Small intestine (tissue), 7 donors: ENCODE results near the gene DTNA. TPM values are rescaled to one million over a fixed set of nuclear protein-coding genes. Genes with fewer than 3 reads are reported as not detected.
"Not testable (repeated sequence)": the region's sequence is repeated elsewhere in the genome, so short reads cannot be mapped to it uniquely, and the experiment has no call there.

ENCODE experiments used
- DNase-seq, 2 donors: peaks; one replicate each; pipeline versions ENCODE4 v3.0.0 to v3.0.0-alpha.2; 2013
- FAIRE-seq: peaks from 2 replicates; lab custom pipeline; 2012; peaks lifted over from hg19 to GRCh38; lab: Jason Lieb, UNC
- H3K27ac ChIP-seq, 3 donors: one replicate each; pipeline ENCODE4 v1.5.1; 2013; ENCODE audit warnings: low read length in 2 of 3, mild to moderate bottlenecking in 2 of 3, control low read depth in 1 of 3, inconsistent platforms in 1 of 3, low read depth in 1 of 3, moderate library complexity in 1 of 3
- H3K27me3 ChIP-seq, 3 donors: one replicate each; pipeline ENCODE4 v1.6.1; 2013; ENCODE audit warnings: low read length in 3 of 3, inconsistent platforms in 1 of 3; ENCODE audit not compliant: control insufficient read depth in 3 of 3, insufficient read depth in 3 of 3
- H3K36me3 ChIP-seq, 3 donors: one replicate each; pipeline ENCODE4 v1.6.1; 2013; ENCODE audit warnings: low read length in 3 of 3, inconsistent platforms in 1 of 3, low read depth in 1 of 3, mild to moderate bottlenecking in 1 of 3, moderate library complexity in 1 of 3; ENCODE audit not compliant: control insufficient read depth in 3 of 3, insufficient read depth in 2 of 3
- H3K4me1 ChIP-seq, 3 donors: one replicate each; pipeline ENCODE4 v1.6.1; 2013; ENCODE audit warnings: low read length in 2 of 3, inconsistent platforms in 1 of 3, low read depth in 1 of 3, mild to moderate bottlenecking in 1 of 3, moderate library complexity in 1 of 3; ENCODE audit not compliant: control insufficient read depth in 3 of 3, insufficient read depth in 2 of 3
- H3K4me3 ChIP-seq, 3 donors: one replicate each; pipeline ENCODE4 v1.5.1; 2013; ENCODE audit warnings: low read length in 3 of 3, control low read depth in 1 of 3, inconsistent platforms in 1 of 3, low read depth in 1 of 3, mild to moderate bottlenecking in 1 of 3, moderate library complexity in 1 of 3
- H3K9me3 ChIP-seq, 2 donors: one replicate each; pipeline ENCODE4 v1.6.1; 2013; ENCODE audit warnings: low read depth in 1 of 2, low read length in 1 of 2; ENCODE audit not compliant: control insufficient read depth in 2 of 2, insufficient read depth in 1 of 2
- WGBS, 3 donors: extraction: QIAGEN DNeasy Blood & Tissue Kit; methylation state at CpG; one replicate each; pipeline ENCODE4 v1.1.7; 2013; 5-methylcytosine and 5-hydroxymethylcytosine counted together
- polyA plus RNA-seq, 4 donors: library from polyadenylated mRNA; stranded (reverse) in 3 of 4; unstranded in 1 of 4; fragments of 200-250 nt in 3 of 4; fragments of 120-200 nt in 1 of 4; gene quantifications; one replicate each; pipeline versions ENCODE4 v1.2.1 to v1.2.3, GENCODE V29; 2013
- donor health status: healthy with polysubstance abuse.
- donor health status: control.
- donor health status: control.
- donor health status: Bipolar disorder and iron deficiency.
- donor health status: healthy.

The DTNA gene
- polyA plus RNA-seq, 4 donors, result 0.45 to 24.3 (median 5.6) TPM

DNA sequence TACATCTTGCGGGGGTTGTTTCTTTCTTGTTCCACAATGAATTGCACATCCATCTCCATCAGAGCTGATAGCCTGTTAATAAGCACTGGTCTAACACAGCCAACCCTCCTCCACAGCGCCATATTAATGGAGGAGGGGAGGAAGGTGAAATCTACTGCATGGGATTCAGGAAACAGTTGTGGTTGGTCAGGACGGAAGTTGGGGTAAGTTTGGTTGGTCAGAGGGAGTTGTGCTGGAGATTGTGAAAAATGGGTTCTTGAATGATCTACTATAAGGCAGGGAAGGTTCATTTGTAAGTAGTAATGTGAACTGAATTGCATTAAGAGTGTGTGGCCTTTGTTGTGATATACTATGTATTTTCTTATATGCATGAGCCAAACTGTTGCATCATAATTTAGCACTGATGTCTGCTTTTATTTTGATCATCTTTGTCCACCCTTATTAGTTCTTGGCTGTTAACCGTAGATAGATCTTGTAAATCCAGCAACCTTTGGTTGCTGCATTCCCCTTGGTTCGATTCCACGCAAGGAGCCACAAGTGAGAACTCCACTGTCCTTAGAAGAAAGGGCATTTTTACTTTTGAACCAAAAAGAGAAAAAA is 180.5 kb downstream of the DTNA start:
- Histone ChIP-seq H3K9me3 (peaks cover 0 to 4% of the 10 kb centered on the region in 2 donors), H3K4me3 (no peak overlapping the region), H3K36me3 (no peaks in the 10 kb centered on the region), H3K27me3 (no peaks in the 10 kb centered on the region), H3K27ac (no peak overlapping the region), H3K4me1 (no peaks in the 10 kb centered on the region)
- FAIRE-seq (no peak), DNase-seq (no peak)
- WGBS, 3 donors, result 84 to 89% (median 87%) methylated on average over 6 of the region's 6 CpGs

DNA sequence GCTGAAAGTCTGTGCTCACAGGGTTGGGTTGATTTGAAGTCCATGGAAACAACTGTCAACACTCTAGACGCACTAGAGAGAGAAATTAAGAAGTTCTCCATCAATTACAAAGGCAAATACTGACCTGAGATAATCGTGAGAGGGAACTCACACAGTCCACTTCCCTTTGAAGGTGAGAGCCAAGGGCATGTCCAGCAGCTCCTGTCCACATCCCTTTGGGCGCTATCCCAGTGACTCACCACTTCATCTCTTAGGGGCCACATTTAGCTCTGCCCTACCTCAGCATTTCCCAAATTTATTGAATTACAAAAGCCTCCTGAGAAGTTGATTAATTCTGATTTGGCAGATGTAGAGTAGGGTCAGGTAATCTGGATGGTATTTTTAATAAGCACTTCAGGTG is 182.3 kb downstream of the DTNA start:
- peaks cover 0 to 4% of the 10 kb centered on the region in 2 donors for H3K9me3 ChIP-seq
- H3K4me3 ChIP-seq, result no peak overlapping the region
- FAIRE-seq (no peak), DNase-seq (no peak)
- 66 to 78% (median 75%) methylated on average over 3 of the region's 3 CpGs for WGBS, 3 donors
- H3K36me3 ChIP-seq, result no peaks in the 10 kb centered on the region
- H3K27me3 ChIP-seq, result no peaks in the 10 kb centered on the region
- no peaks in the 10 kb centered on the region for H3K4me1 ChIP-seq
- H3K27ac ChIP-seq, result no peak overlapping the region

DNA sequence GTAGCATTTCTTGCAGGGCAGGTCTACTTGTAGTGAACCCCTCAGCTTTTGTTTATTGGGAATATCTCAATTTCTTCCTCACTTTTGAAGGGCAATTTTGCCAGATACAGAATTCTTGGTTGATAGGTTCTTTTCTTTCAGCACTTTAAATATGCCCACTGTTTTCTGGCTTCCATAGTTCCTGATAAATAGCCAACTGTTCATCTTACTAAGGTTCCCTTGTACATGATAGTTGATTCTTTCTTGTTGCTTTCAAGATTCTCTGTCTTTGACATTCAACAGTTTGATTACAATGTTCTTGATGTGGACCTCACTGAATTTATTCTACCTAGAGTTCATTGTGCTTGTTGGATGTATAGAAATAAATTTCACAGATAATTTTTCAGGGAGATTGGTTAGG is 183.1 kb downstream of the DTNA start:
- Histone ChIP-seq H3K4me1 (no peaks in the 10 kb centered on the region), H3K36me3 (no peaks in the 10 kb centered on the region), H3K27me3 (no peaks in the 10 kb centered on the region), H3K27ac (no peak overlapping the region), H3K9me3 (peaks cover 0 to 4% of the 10 kb centered on the region in 2 donors), H3K4me3 (no peak overlapping the region)
- FAIRE-seq (no peak), DNase-seq (no peak)

DNA sequence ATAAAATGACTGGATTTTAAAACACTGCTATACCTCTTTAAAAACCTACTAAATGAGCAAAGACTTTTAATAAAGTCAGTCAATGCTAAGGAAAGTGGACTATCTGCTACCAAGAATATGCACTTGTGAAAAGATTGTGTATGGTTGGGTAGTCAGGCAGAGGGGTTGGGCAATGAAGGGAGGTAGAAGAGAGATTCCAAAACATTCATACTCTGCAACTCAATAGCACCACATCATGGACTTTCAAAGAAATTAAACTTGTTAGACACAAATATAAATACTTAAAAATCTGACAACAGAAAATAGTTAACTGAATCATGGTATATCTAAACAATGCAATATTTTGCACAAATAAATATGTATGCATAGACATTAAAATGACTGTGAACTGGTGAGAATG is 191.2 kb downstream of the DTNA start:
- Histone ChIP-seq H3K27me3 (no peaks in the 10 kb centered on the region), H3K36me3 (no peaks in the 10 kb centered on the region), H3K4me1 (no peaks in the 10 kb centered on the region), H3K27ac (no peak overlapping the region), H3K9me3 (peaks cover 0 to 3% of the 10 kb centered on the region in 2 donors), H3K4me3 (no peak overlapping the region)
- FAIRE-seq (no peak), DNase-seq (no peak)

DNA sequence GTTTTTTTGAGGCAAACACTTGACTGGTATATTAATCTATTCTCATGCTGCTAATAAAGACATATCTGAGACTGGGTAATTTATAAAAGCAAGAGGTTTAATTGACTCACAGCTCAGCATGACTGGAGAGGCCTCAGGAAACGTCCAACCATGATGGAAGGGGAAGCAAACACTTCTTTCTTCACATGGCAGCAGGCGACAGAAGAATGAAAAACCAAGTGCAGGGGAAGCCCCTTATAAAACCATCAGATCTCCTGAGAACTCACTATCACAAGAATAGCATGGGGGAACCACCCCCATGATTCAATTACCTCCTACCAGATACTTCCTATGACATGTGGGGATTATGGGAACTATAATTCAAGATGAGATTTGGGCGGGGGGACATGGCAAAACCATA is 194.9 kb downstream of the DTNA start:
- no peak overlapping the region for H3K27ac ChIP-seq
- H3K4me1 ChIP-seq, result no peaks in the 10 kb centered on the region
- peaks cover 0 to 9% of the 10 kb centered on the region in 2 donors for H3K9me3 ChIP-seq
- no peaks in the 10 kb centered on the region for H3K27me3 ChIP-seq
- 64 to 84% (median 69%) methylated on average over 3 of the region's 3 CpGs for WGBS, 3 donors
- H3K36me3 ChIP-seq, result no peaks in the 10 kb centered on the region
- FAIRE-seq, result no peak
- no peak overlapping the region for H3K4me3 ChIP-seq
- no peak for DNase-seq

DNA sequence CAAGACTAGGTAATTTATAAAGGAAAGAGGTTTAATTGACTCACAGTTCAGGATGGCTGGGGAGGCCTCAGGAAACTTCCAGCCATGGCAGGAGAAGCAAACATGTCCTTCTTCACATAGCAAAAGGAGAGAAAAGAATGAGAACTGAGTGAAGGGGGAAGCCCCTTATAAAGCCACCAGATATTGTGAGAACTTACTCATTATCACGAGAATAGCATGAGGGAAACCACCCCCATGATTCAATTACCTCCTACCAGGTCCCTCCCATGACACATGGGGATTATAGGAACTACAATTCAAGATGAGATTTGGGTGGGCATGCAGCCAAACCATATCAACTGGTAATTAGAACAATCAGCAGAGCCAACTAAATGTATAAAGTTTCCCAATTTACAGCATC is 196.9 kb downstream of the DTNA start:
- H3K36me3 ChIP-seq, DNase-seq, FAIRE-seq, H3K4me1 ChIP-seq, H3K27ac ChIP-seq, H3K27me3 ChIP-seq, H3K4me3 ChIP-seq, H3K9me3 ChIP-seq: not testable (repeated sequence)
- 50 to 58% (median 56%) methylated on average over 1 of the region's 1 CpG for WGBS, 3 donors

DNA sequence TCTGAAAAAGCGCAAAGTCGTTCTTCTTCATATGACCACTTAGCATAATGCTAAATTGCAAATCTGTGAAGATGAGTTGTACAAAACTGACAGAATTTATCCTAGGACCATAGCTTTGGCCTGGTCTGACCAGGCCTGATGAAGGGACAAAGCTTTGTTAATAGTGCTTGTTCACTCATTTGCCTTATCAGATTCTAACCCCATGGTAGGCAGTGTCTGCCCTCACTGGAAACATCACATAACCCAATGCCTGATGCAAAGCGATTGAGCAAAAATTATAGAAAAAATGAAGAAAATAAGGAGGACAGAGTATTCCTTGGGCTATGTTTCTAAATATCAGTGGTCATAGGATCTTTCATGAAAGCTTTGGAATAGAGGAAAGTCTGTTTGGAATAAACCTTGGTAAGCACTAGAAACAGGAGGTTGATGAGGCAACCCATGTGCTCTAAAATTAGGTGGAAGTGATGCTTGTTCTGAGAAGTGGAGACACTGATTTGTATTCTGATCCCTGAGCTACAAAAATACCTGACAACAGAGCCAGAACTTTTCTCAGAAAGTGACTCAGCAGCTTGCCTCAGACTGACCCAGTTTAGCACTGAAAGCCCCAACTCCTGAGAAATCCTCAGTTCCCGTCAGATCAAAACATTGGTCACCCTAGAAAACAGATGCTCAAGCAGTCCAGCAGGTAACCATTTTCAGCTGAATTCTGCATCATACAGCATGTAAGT is 199.7 kb downstream of the DTNA start:
- Histone ChIP-seq H3K4me3 (no peak overlapping the region), H3K9me3 (peaks cover 0 to 9% of the 10 kb centered on the region in 2 donors), H3K4me1 (peaks cover 0 to 8% (median 3%) of the 10 kb centered on the region in 3 donors), H3K27ac (no peak overlapping the region), H3K27me3 (no peaks in the 10 kb centered on the region), H3K36me3 (no peaks in the 10 kb centered on the region)
- DNase-seq (no peak), FAIRE-seq (no peak)
- 92 to 97% (median 93%) methylated on average over 4 of the region's 4 CpGs for WGBS, 3 donors

DNA sequence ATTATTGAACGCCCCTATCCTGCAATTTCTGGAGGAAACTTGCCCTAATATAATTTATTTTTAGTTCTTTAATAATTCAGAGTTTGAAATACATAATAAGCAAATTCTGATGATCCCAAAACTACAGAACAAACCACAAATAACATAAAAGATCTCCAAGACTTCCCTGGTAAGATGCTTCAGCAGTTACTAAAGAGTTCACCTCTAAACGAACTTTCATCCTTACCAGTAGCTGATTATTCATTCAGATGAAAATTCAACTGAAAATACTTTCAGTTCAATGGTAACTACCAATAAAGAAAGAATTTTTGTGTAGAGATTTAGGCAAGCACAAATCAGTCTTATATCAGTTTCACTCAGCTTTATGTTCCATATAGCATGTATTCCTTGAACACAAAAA is 201.0 kb downstream of the DTNA start:
- Histone ChIP-seq H3K27ac (no peak overlapping the region), H3K4me3 (no peak overlapping the region), H3K4me1 (peaks cover 0 to 11% (median 3%) of the 10 kb centered on the region in 3 donors), H3K27me3 (no peaks in the 10 kb centered on the region), H3K9me3 (peaks cover 0 to 7% of the 10 kb centered on the region in 2 donors), H3K36me3 (no peaks in the 10 kb centered on the region)
- DNase-seq, result no peak
- 54 to 72% (median 64%) methylated on average over 2 of the region's 2 CpGs for WGBS, 3 donors
- no peak for FAIRE-seq
